GM23338 (cell line): ENCODE measurements around the gene SQSTM1. TPM values are rescaled to one million over a fixed set of nuclear protein-coding genes. Genes with fewer than 3 reads are reported as not detected.

ENCODE experiments used
- CREB1 ChIP-seq: fragments of 250-450 bp; sonication (Bioruptor Pico); IDR thresholded peaks from 2 replicates; pipeline ENCODE4 v1.5.0; 2020; ENCODE audit warnings: low read depth, mild to moderate bottlenecking, moderate library complexity
- EZH2phosphoT487 ChIP-seq: fragments of 200-600 bp; sonication (generic); IDR thresholded peaks from one replicate; pipeline ENCODE4 v1.8.1; 2018; ENCODE audit warnings: antibody characterized with exemption; ENCODE audit not compliant: unreplicated experiment
- JUNB ChIP-seq: IDR thresholded peaks from one replicate; pipeline ENCODE4 v1.6.1; 2016; ENCODE audit warnings: antibody characterized with exemption; ENCODE audit not compliant: unreplicated experiment
- NANOG ChIP-seq: IDR thresholded peaks from 2 replicates; pipeline ENCODE4 v1.6.1; 2016; ENCODE audit warnings: antibody characterized with exemption, borderline replicate concordance
- POLR2AphosphoS5 ChIP-seq: IDR thresholded peaks from 2 replicates; pipeline ENCODE4 v1.6.1; 2016; ENCODE audit warnings: antibody characterized with exemption, low read depth
- STAT1 ChIP-seq: IDR thresholded peaks from one replicate; pipeline ENCODE4 v1.6.1; 2016; ENCODE audit warnings: antibody characterized with exemption; ENCODE audit not compliant: unreplicated experiment
- ZNF331 ChIP-seq: fragments of 250-450 bp; sonication (Bioruptor Pico); IDR thresholded peaks from 2 replicates; pipeline ENCODE4 v1.5.0; 2020; ENCODE audit warnings: low read depth, mild to moderate bottlenecking, moderate library complexity
- microRNA counts: library from miRNA; unstranded; fragments of <30 nt; microRNA quantifications from one replicate; lab custom pipeline; 2017
- microRNA-seq: library from miRNA; unstranded; fragments of <30 nt; microRNA quantifications from one replicate; pipeline ENCODE4, GENCODE V29; 2017
- polyA plus RNA-seq: library from polyadenylated mRNA; unstranded; fragments of >200 nt; fragmentation: Nextera tagmentation; extraction: Ambion mirVana; gene quantifications from 2 replicates; pipeline ENCODE4 v1.2.1, GENCODE V29; 2016
- small RNA-seq: library from RNA; depleted of rRNA; stranded (forward); fragments of <200 nt; gene quantifications from one replicate; pipeline ENCODE3, GENCODE V24; 2014; ENCODE audit warnings: low replicate concordance
- total RNA-seq: library from RNA; depleted of rRNA; stranded (reverse); fragments of >200 nt; shearing (Covaris generic); gene quantifications from 2 replicates; pipeline ENCODE4 v1.2.3, GENCODE V29; 2014; rRNA removed
- TF ChIP-seq, protein P1 (sequence below): fragments of 250-450 bp; sonication (Bioruptor Pico); IDR thresholded peaks from 2 replicates; pipeline ENCODE4 v1.5.0; 2020; ENCODE audit warnings: mild to moderate bottlenecking, moderate library complexity
- TF ChIP-seq, protein P2 (sequence below): IDR thresholded peaks from one replicate; pipeline ENCODE4 v1.6.1; 2018; ENCODE audit warnings: antibody characterized with exemption; ENCODE audit not compliant: unreplicated experiment
- TF ChIP-seq, protein P3 (sequence below): IDR thresholded peaks from 2 replicates; pipeline ENCODE4 v1.6.1; 2016; ENCODE audit warnings: antibody characterized with exemption

The SQSTM1 gene
- total and polyA plus RNA-seq, 2 experiments from 2014 or later, result 58.0 to 92.6 TPM

DNA sequence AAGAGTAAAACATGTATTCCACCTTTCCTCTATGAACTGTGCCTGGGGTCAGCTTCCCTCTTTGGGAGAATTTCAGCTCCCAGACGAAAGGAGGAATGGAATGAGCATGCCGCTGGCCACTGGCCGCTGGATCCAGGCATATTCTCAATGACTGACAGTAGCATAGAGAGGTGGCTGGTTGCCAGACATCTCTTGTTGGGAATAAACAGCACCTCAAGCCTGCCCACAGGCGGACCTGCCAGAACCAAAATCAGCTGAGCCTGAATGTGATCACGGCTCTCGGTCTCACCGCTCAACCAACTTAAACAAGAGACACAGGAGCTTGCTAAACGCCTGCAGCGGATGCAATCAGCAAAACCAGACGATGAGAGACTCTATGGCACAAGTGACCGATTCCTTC lies 66.4 kb downstream of the SQSTM1 start (continued):
- TF ChIP-seq, protein P1, sequence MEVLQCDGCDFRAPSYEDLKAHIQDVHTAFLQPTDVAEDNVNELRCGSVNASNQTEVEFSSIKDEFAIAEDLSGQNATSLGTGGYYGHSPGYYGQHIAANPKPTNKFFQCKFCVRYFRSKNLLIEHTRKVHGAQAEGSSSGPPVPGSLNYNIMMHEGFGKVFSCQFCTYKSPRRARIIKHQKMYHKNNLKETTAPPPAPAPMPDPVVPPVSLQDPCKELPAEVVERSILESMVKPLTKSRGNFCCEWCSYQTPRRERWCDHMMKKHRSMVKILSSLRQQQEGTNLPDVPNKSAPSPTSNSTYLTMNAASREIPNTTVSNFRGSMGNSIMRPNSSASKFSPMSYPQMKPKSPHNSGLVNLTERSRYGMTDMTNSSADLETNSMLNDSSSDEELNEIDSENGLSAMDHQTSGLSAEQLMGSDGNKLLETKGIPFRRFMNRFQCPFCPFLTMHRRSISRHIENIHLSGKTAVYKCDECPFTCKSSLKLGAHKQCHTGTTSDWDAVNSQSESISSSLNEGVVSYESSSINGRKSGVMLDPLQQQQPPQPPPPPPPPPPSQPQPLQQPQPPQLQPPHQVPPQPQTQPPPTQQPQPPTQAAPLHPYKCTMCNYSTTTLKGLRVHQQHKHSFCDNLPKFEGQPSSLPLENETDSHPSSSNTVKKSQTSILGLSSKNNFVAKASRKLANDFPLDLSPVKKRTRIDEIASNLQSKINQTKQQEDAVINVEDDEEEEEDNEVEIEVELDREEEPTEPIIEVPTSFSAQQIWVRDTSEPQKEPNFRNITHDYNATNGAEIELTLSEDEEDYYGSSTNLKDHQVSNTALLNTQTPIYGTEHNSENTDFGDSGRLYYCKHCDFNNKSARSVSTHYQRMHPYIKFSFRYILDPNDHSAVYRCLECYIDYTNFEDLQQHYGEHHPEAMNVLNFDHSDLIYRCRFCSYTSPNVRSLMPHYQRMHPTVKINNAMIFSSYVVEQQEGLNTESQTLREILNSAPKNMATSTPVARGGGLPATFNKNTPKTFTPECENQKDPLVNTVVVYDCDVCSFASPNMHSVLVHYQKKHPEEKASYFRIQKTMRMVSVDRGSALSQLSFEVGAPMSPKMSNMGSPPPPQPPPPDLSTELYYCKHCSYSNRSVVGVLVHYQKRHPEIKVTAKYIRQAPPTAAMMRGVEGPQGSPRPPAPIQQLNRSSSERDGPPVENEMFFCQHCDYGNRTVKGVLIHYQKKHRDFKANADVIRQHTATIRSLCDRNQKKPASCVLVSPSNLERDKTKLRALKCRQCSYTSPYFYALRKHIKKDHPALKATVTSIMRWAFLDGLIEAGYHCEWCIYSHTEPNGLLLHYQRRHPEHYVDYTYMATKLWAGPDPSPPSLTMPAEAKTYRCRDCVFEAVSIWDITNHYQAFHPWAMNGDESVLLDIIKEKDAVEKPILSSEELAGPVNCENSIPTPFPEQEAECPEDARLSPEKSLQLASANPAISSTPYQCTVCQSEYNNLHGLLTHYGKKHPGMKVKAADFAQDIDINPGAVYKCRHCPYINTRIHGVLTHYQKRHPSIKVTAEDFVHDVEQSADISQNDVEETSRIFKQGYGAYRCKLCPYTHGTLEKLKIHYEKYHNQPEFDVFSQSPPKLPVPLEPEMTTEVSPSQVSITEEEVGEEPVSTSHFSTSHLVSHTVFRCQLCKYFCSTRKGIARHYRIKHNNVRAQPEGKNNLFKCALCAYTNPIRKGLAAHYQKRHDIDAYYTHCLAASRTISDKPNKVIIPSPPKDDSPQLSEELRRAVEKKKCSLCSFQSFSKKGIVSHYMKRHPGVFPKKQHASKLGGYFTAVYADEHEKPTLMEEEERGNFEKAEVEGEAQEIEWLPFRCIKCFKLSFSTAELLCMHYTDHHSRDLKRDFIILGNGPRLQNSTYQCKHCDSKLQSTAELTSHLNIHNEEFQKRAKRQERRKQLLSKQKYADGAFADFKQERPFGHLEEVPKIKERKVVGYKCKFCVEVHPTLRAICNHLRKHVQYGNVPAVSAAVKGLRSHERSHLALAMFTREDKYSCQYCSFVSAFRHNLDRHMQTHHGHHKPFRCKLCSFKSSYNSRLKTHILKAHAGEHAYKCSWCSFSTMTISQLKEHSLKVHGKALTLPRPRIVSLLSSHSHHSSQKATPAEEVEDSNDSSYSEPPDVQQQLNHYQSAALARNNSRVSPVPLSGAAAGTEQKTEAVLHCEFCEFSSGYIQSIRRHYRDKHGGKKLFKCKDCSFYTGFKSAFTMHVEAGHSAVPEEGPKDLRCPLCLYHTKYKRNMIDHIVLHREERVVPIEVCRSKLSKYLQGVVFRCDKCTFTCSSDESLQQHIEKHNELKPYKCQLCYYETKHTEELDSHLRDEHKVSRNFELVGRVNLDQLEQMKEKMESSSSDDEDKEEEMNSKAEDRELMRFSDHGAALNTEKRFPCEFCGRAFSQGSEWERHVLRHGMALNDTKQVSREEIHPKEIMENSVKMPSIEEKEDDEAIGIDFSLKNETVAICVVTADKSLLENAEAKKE, result no peak
- TF ChIP-seq, protein P2, sequence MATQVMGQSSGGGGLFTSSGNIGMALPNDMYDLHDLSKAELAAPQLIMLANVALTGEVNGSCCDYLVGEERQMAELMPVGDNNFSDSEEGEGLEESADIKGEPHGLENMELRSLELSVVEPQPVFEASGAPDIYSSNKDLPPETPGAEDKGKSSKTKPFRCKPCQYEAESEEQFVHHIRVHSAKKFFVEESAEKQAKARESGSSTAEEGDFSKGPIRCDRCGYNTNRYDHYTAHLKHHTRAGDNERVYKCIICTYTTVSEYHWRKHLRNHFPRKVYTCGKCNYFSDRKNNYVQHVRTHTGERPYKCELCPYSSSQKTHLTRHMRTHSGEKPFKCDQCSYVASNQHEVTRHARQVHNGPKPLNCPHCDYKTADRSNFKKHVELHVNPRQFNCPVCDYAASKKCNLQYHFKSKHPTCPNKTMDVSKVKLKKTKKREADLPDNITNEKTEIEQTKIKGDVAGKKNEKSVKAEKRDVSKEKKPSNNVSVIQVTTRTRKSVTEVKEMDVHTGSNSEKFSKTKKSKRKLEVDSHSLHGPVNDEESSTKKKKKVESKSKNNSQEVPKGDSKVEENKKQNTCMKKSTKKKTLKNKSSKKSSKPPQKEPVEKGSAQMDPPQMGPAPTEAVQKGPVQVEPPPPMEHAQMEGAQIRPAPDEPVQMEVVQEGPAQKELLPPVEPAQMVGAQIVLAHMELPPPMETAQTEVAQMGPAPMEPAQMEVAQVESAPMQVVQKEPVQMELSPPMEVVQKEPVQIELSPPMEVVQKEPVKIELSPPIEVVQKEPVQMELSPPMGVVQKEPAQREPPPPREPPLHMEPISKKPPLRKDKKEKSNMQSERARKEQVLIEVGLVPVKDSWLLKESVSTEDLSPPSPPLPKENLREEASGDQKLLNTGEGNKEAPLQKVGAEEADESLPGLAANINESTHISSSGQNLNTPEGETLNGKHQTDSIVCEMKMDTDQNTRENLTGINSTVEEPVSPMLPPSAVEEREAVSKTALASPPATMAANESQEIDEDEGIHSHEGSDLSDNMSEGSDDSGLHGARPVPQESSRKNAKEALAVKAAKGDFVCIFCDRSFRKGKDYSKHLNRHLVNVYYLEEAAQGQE, result no peak
- no peak for TF ChIP-seq CREB1 (CRISPR knock-in tag)
- no peak for TF ChIP-seq JUNB
- no peak for TF ChIP-seq ZNF331
- no peak for TF ChIP-seq POLR2AphosphoS5
- TF ChIP-seq STAT1, result no peak
- TF ChIP-seq EZH2phosphoT487, result no peak
- no peak for TF ChIP-seq NANOG
- TF ChIP-seq, protein P3, sequence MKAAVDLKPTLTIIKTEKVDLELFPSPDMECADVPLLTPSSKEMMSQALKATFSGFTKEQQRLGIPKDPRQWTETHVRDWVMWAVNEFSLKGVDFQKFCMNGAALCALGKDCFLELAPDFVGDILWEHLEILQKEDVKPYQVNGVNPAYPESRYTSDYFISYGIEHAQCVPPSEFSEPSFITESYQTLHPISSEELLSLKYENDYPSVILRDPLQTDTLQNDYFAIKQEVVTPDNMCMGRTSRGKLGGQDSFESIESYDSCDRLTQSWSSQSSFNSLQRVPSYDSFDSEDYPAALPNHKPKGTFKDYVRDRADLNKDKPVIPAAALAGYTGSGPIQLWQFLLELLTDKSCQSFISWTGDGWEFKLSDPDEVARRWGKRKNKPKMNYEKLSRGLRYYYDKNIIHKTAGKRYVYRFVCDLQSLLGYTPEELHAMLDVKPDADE, result no peak

MicroRNAs encoded within 50 kb of the gene (microRNA counts, 767-probe panel; counts per million panel counts)
- not detected for microRNA hsa-miR-1229 (lab: Ali Mortazavi, UCI)

Small RNA genes lying within 50 kb of the gene (microRNA-seq; reads per million reads assigned to microRNA genes)
- 1.6 reads per million for gene MIR1229

Small RNA genes lying within 50 kb of the gene (small RNA-seq; reads per million reads assigned to genes)
- not detected for gene MIR1229
- gene RF00019, result not detected

Other genes starting within 250 kb of the SQSTM1 start
- 572 and 715 TPM in 2 replicates for gene HNRNPH1, start 197.2 kb upstream of the SQSTM1 start, total RNA-seq
- 330 and 410 TPM in 2 replicates for gene HNRNPH1, start 197.2 kb upstream of the SQSTM1 start, polyA plus RNA-seq
- 0.52 and 2.3 TPM in 2 replicates for gene CBY3, start 139.9 kb upstream of the SQSTM1 start, total RNA-seq
- gene CBY3, start 139.9 kb upstream of the SQSTM1 start, polyA plus RNA-seq, result 0.37 and 0.38 TPM in 2 replicates
- 440 and 530 TPM in 2 replicates for gene CANX, start 121.9 kb upstream of the SQSTM1 start, total RNA-seq
- 163 and 177 TPM in 2 replicates for gene CANX, start 121.9 kb upstream of the SQSTM1 start, polyA plus RNA-seq
- gene MAML1, start 88.1 kb upstream of the SQSTM1 start, total RNA-seq, result 43.8 and 43.9 TPM in 2 replicates
- 9.6 and 9.8 TPM in 2 replicates for gene MAML1, start 88.1 kb upstream of the SQSTM1 start, polyA plus RNA-seq
- 1.2 and 10.1 TPM in 2 replicates for gene LTC4S, start 26.9 kb upstream of the SQSTM1 start, total RNA-seq
- gene LTC4S, start 26.9 kb upstream of the SQSTM1 start, polyA plus RNA-seq, result 4.0 and 5.8 TPM in 2 replicates
- gene MGAT4B, start 14.0 kb upstream of the SQSTM1 start, total RNA-seq, result 101 and 102 TPM in 2 replicates
- gene MGAT4B, start 14.0 kb upstream of the SQSTM1 start, polyA plus RNA-seq, result 32.3 and 37.7 TPM in 2 replicates
- gene MRNIP, start 37.9 kb downstream of the SQSTM1 start, total RNA-seq, result 29.4 and 34.4 TPM in 2 replicates
- 18.0 and 18.2 TPM in 2 replicates for gene MRNIP, start 37.9 kb downstream of the SQSTM1 start, polyA plus RNA-seq
- 34.5 and 38.0 TPM in 2 replicates for gene TBC1D9B, start 87.0 kb downstream of the SQSTM1 start, total RNA-seq
- 17.1 and 19.0 TPM in 2 replicates for gene TBC1D9B, start 87.0 kb downstream of the SQSTM1 start, polyA plus RNA-seq